ENCODE measurements around the gene POLR3GL. TPM values are rescaled to one million over a fixed set of nuclear protein-coding genes. Genes with fewer than 3 reads are reported as not detected.

POLR3GL gene
- total and polyA plus RNA-seq, 12 donors: 30.9 to 64.5 (median 39.5) TPM

DNA sequence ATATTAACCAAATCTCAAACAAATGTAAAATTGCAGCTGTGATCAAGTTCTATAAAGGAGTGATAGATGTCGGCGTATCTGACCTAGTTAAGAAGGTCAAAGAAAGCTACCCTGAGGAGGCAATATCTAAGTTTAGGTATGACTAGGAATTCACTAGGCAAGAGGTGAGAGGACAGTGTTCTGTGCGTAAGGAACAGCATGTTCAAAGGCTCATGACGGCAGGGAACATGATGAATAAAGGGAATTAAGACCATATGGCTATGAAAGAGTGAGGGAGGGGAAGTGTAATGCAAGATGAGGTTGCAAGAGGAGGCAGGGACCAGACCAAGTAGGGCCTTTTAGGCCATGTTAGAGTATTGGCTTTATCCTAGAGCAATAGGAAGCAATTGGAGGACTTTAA lies 15.3 kb upstream of the POLR3GL start:
- peak in 6 of 8 donors; percentile 25 to 87 (median 54) for ATAC-seq
- peaks cover 0 to 81% (median 13%) of the 10 kb centered on the region in 9 donors for H3K36me3 ChIP-seq

DNA sequence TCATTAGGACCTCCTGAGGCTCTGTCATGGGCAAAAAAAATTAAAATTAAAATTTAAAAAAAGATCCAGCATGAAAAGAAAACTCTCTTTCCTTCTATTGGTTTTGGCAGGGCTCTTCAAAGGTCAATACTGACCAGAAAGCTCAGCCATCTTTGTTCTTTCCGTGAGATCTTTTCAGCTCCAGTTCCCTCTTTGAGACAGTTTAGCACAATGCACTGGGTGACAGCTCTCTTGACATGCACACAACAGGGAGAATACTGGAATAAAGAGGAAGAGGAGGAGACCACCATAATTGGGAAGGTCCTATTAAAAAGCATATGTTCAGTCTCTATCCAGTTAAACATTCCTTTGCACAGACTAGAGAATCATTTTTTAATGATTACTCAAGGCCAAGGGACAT lies 13.0 kb upstream of the POLR3GL start:
- Histone ChIP-seq H3K4me1 (peaks cover 0 to 78% (median 47%) of the 10 kb centered on the region in 9 donors), H3K27me3 (no peaks in the 10 kb centered on the region), H3K4me3 (no peak overlapping the region), H3K9me3 (no peaks in the 10 kb centered on the region), H3K27ac (no peak overlapping the region), H3K36me3 (peaks cover 0 to 62% (median 6%) of the 10 kb centered on the region in 9 donors)
- DNase-seq: no peak
- WGBS, 2 donors: 88% methylated on average over 1 of the region's 1 CpG
- intact Hi-C loops (cut with DNase I): no loop called here
- ATAC-seq: no peak
- TF ChIP-seq, protein P1, sequence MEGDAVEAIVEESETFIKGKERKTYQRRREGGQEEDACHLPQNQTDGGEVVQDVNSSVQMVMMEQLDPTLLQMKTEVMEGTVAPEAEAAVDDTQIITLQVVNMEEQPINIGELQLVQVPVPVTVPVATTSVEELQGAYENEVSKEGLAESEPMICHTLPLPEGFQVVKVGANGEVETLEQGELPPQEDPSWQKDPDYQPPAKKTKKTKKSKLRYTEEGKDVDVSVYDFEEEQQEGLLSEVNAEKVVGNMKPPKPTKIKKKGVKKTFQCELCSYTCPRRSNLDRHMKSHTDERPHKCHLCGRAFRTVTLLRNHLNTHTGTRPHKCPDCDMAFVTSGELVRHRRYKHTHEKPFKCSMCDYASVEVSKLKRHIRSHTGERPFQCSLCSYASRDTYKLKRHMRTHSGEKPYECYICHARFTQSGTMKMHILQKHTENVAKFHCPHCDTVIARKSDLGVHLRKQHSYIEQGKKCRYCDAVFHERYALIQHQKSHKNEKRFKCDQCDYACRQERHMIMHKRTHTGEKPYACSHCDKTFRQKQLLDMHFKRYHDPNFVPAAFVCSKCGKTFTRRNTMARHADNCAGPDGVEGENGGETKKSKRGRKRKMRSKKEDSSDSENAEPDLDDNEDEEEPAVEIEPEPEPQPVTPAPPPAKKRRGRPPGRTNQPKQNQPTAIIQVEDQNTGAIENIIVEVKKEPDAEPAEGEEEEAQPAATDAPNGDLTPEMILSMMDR (IDR thresholded peaks at IDR 0.05): no peak

More for the DNA sequence above, 15.3 kb upstream of the POLR3GL start:
- intact Hi-C loops (cut with DNase I): no loop called here
- WGBS, 2 donors: 75 to 77% methylated on average over 4 of the region's 4 CpGs
- Histone ChIP-seq H3K27ac (peak overlapping the region in 2 of 10 donors; percentile 35 to 49), H3K4me3 (no peak overlapping the region), H3K9me3 (no peaks in the 10 kb centered on the region), H3K27me3 (no peaks in the 10 kb centered on the region), H3K4me1 (peaks cover 0 to 55% (median 24%) of the 10 kb centered on the region in 9 donors)
- TF ChIP-seq, protein P1 (IDR thresholded peaks at IDR 0.05): no peak
- no peak for DNase-seq

DNA sequence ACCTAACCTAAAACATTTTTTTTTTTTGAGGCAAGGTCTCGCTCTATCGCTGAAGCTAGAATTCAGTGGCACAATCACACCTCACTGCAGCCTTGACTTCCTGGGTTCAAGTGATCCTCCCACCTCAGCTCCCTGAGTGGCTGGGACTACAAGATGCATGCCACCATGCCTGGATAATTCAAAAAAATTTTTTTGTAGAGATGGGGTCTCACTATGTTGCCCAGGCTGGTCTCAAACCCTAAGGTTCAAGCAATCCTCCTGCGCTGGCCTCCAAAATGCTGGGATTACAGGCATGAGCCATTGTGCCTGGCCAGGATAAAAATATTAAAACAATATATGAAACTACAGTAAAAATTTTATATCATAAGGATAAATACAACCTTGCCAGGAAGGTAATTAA lies 11.6 kb upstream of the POLR3GL start:
- intact Hi-C loops (cut with DNase I): no loop called here
- ATAC-seq (no peak), DNase-seq (no peak)
- peaks cover 0 to 77% (median 49%) of the 10 kb centered on the region in 9 donors for H3K4me1 ChIP-seq
- no peak overlapping the region for H3K4me3 ChIP-seq
- H3K27ac ChIP-seq: no peak overlapping the region
- H3K27me3 ChIP-seq: no peaks in the 10 kb centered on the region
- TF ChIP-seq, protein P1 (IDR thresholded peaks at IDR 0.05): no peak
- H3K36me3 ChIP-seq: peaks cover 0 to 48% (median 0%) of the 10 kb centered on the region in 9 donors
- 98 to 99% methylated on average over 3 of the region's 3 CpGs for WGBS, 2 donors
- H3K9me3 ChIP-seq: no peaks in the 10 kb centered on the region

DNA sequence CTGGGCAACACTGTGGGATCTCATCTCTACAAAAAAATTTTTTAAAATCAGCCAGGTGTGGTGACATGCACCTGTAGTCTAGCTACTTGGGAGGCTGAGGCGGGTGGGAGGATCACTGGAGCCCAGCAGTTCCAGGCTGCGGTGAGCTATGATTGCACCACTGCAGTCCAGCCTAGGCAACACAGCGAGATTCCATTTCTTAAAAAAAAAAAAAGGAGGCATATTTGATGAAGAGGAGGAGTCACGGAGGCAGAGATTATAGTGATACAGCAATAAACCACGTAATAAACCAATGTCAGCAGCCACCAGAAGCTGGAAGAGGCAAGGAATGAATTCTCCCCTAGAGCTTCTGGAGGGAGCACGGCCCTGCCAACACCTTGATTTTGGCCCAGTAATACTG lies 10.6 kb upstream of the POLR3GL start:
- no peak for ATAC-seq
- TF ChIP-seq, protein P1 (IDR thresholded peaks at IDR 0.05): no peak
- no peak overlapping the region for H3K27ac ChIP-seq
- peaks cover 0 to 40% (median 0%) of the 10 kb centered on the region in 9 donors for H3K36me3 ChIP-seq
- DNase-seq: no peak
- intact Hi-C loops (cut with DNase I): loop anchor here in 2 of 10 donors (2.0 kb wide), 2 partner anchors 21 to 23 kb away; no protein-coding TSS in a partner anchor
- no peak overlapping the region for H3K4me3 ChIP-seq
- H3K9me3 ChIP-seq: no peaks in the 10 kb centered on the region
- no peaks in the 10 kb centered on the region for H3K27me3 ChIP-seq
- H3K4me1 ChIP-seq: peaks cover 0 to 76% (median 51%) of the 10 kb centered on the region in 9 donors
- 82 to 93% methylated on average over 6 of the region's 6 CpGs for WGBS, 2 donors

Data from heart right ventricle (tissue), 16 donors.